HT-29 (cell line): ENCODE results near the gene SLC6A13. TPM values are rescaled to one million over a fixed set of nuclear protein-coding genes. Genes with fewer than 3 reads are reported as not detected.
"Not testable (repeated sequence)": the region's sequence is repeated elsewhere in the genome, so short reads cannot be mapped to it uniquely, and the experiment has no call there.

Experiments
- DNase-seq: peaks from one replicate; pipeline ENCODE4 v3.0.0-alpha.2; 2015; ENCODE audit warnings: low spot score
- total RNA-seq: library from RNA; depleted of rRNA; stranded (reverse); fragments of >200 nt; shearing (Covaris generic); gene quantifications from 2 replicates; pipeline ENCODE4 v1.2.3, GENCODE V29; 2014; rRNA removed

SLC6A13 gene
- 1.4 TPM in 1 of 2 replicates, not detected in the other for total RNA-seq

DNA sequence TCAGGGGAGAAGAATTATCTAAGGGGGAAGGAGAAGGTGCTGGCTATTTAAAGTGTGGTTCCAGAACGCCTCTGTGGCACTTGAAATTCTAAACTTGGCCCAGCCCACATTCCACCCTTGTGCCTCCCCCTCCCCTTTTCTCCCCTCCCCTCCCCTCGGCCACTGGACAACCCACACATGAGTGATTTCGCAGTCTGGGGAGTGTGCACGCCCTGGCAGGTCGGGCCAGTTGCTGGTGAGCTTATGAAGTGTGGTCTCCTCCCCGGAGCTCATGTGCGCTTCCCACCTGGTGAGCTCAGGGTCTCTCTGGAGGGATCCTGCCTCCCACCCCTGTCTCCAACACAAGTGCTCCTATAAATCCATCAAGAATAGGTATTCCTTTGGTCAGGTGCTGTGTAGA lies at the start of gene SLC6A13:
Gene SLC6A13, minus strand, starts transcription at position 20 of the 400 bp plus-strand sequence. CDS start 2,784 bp downstream, outside the sequence.
- DNase-seq = no peak

DNA sequence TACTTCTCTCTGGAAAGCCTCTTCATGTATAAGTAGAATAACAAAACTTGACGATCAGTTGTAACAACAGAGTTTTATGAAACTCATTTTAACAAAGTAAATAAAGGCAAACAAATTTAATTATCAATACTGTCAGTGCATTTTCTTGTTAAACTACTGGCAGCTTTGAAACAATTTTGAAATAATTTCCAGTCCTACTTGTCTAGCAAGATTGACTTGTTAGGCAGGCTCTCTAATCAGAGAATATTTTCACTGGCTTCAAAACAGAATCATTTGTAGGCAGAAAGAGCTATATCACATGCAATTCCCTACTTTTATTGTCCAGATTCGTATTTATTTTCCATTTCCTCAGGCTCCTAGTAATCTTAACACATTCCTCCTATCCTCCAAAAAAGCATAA lies 45.9 kb upstream of the SLC6A13 start:
- DNase-seq = no peak

DNA sequence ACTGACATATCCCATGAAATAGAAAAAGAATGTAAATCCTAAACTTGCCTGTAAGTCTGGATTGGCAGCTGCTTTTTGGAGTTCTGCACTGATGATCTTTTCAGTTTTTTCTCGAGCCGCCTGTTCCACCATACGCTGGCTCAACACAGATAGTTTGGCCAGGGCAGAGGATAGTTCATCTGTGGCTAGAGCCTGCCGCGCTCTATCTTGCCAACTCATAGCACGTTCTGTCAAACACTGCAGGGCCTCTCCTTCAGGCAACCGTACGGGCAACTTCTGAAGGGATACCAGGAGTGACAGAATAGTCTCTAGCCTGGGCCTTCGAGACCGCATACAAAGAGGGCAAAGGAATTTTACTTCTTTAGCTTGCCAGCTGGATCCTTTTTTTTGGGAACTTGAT lies 44.8 kb upstream of the SLC6A13 start:
- no peak for DNase-seq

DNA sequence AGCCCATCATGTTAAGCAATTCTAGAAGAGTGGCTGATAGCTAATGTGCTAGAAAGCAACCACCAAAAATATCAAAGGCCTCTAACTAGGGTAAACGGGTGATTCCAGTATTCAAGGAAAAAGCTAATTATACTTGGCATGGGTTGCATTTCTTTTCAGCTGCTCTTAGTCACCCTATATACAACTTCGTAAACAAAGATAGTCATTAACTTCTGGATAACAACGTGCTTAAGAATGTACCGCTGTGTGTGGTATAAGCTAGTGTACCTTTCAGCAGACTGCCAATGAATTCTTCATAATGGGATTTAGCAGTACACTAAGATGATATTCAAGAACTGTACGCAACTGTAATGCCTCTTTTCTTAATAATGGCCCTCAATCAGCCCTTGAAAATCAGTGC lies 42.2 kb upstream of the SLC6A13 start:
- DNase-seq = no peak

DNA sequence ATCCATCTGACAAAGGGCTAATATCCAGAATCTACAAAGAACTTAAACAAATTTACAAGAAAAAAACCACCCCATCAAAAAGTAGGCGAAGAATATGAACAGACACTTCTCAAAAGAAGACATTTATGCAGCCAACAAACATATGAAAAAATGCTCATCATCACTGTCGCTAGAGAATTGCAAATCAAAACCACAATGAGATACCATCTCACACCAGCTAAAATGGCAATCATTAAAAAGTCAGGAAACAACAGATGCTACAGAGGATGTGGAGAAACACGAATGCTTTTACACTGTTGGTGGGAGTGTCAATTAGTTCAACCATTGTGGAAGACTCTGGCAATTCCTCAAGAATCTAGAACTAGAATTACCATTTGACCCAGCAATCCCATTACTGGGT lies 40.1 kb upstream of the SLC6A13 start:
- DNase-seq = not testable (repeated sequence)

DNA sequence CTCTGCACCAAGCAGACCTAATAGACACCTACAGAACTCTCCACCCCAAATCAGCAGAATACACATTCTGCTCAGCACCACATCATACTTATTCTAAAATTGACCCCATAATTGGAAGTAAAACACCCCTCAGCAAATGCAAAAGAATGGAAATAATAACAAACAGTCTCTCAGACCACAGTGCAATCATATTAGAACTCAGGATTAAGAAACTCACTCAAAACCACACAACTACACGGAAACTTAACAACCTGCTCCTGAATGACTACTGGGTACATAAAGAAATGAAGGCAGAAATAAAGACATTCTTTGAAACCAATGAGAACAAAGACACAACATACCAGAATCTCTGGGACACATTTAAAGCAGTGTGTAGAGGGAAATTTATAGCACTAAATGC lies 37.5 kb upstream of the SLC6A13 start:
- not testable (repeated sequence) for DNase-seq

DNA sequence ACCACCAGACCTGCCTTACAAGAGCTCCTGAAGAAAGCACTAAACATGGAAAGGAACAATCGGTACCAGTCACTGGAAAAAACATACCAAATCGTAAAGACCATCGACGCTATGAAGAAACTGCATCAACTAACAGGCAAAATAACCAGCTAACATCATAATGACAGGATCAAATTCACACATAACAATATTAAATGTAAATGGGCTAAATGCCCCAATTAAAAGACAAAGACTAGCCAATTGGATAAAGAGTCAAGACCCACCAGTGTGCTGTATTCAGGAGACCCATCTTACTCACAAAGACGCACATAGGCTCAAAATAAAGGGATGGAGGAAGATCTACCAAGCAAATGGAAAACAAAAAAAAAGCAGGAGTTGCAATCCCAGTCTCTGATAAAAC lies 36.9 kb upstream of the SLC6A13 start:
- DNase-seq = not testable (repeated sequence)

DNA sequence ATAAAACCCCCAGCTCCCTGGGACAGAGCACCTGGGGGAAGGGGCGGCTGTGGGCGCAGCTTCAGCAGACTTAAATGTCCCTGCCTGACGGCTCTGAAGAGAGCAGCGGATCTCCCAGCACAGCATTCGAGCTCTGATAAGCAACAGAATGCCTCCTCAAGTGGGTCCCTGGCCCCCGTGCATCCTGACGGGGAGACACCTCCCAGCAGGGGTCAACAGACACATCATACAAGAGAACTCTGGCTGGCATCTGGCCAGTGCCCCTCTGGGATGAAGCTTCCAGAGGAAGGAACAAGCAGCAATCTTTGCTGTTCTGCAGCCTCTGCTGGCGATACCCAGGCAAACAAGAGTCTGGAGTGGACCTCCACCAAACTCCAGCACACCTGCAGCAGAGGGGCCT lies 35.4 kb upstream of the SLC6A13 start:
- not testable (repeated sequence) for DNase-seq

DNA sequence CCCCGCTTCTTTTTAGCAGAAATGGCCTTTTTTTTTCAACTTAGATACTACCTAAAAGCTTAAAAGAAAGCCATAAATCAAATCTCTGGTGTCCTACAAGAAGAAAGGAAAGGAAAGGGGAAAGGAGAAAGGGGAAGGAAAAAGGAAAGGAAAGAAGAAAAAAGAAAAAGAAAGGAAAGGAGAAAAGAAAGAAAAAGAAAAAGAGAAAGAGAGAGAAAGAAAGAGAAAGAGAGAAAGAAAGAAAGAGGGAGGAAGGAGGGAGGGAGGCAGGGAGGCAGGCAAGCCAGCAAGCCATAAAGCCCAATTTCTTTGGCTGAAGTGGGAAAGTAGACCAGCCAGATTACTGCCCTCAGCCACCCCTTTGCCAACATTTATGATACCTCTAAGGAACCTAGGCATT lies 32.5 kb upstream of the SLC6A13 start:
- DNase-seq = no peak

DNA sequence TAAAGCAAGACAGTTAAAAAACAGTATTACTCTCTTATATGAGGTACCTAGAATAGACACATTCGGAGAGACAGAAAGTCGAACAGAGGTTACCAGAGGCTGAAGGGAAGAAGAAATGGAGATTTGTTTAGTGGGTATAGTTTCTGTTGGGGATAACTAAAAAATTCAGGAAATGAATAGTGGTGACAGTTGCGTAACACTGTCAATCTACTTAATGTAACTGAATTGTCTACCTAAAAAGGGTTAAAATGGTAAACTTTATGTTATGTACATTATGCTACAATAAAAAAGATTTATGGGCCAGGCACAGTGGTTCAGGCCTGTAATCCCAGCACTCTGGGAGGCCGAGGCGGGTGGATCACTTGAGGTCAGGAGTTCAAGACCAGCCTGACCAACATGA lies 30.6 kb upstream of the SLC6A13 start:
- DNase-seq = no peak

DNA sequence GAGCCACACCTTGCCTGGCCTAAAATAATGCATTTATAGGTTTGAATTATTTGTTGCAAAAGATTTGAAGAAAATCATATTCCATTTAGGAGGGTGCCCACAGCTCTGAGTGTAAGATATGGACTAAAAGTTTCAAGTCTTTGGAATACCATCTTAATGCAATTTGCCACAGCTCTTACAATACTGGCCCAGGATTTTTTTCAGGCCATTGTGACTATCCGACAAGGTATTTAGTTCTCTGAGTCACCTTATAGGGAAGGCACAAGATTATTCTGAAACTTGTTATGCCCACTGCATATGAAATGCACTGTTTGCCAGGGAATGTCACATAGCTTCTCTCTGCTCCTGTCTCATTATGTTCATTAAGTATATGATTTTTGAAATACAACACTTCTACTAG lies 29.6 kb upstream of the SLC6A13 start:
- no peak for DNase-seq

DNA sequence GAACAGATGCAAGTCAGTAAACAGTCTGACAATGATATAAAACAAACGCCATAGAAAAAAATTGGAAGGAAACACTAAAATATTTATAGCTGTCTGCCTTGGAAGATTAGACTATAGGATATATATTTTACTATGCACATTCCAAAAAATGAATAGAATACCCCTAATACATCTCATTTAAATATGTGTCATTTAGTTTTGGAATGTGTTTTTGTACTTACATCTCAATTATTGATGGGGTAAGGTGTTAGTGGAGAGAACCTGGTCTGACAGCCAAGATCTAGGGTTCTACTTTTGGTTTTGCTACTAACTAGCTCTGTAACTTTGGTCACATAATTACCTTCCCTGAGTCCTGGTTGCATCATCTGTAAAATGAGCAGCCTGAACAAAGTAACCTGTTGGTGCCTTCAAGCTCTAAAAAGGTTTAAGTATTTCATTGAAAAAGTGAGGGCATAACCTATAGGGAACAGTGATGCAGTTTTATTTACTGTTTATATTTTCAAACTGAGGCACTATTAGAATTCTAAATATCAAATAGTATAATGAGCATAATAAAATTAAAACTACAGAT lies 28.6 kb upstream of the SLC6A13 start:
- DNase-seq = no peak

DNA sequence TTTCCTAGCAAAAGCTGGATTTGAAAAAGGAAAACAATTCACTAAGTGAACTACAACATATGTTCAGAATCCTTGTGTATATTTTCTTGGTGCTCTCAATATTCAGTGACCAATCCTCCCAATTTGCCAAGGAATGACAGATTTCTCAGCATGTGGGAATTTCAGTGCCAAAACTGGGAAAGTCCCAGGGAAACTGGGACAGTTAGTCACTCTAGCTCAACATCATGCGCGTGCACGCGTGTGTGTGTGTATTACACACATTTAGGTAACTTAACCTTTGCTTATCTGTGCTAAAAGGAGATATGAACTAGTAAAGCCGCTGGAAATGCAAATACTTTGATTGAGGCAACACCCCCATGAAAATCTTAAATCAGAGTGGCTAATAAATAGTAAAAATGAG lies 26.1 kb upstream of the SLC6A13 start:
- DNase-seq = no peak

DNA sequence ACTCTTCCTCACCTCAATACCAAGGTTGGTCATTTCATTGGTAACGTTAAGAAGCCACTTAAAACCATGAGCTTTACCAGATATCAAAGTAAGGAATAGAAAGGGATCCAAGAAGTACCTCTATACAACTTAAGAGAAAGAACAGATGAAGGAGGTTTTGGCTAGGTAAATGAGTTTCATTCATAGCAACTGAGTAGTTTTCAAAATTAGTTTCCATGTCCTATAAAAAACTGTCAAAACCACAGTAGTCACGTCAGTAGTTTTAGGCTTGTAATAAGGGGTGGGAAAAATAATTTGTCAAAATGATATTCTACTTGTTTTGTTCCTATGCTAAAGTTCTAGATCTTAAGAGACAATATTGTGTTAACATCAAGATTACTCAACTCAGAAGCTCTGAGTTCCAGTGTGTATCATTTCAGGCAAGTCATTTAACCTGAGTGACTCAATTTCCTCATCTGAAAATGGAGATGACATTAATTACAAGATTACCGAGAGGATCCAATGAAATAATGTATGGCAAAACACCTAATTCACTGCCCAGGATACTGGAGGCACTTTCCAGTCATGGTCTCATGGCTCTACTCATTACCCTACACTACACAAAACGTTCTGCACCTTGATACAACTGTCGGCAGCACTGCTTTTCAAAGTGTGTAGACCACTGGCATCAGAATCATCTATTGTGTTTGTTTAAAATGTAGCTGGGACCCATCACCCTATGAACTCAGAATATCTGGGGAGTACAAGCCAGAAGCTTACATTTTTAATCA lies 24.1 kb upstream of the SLC6A13 start:
- no peak for DNase-seq

DNA sequence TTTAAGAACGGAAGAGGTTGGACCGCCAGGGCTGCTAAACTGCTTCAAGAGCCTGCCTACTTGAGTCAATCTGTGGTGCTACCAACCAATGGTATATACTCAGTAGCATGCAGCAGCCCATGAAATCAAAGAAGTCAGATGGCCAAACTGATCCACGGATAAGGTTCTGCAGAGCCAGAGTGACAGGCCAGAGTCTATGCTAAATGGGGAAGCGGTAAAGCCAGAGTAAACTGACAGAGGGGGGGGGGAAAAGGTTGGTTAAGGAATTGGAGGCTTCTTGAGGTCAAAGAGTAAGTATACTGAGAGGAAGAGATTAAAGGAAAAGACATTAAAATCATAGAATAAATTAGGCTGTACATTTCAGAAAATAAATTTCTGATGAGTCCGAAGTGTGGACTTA lies 15.4 kb upstream of the SLC6A13 start:
- no peak for DNase-seq

DNA sequence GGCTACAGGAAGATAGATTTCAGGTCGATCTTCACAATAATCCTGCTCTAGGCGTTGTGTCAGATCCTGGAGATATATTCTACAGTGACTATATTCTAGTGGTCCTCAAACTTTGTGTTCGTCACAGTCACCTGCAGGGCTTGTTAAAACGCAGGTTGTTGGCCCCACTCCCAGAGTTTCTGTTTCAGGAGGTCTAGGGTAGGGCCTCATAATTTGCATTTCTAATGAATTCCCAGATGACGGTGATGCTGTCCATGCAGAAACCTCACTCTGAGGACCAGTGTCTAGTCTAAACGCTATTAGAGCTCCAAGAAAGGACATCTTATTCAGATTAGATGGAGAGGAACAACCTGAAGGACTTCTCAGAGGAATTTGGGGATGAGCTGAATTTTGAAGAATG lies 13.2 kb upstream of the SLC6A13 start:
- no peak for DNase-seq

DNA sequence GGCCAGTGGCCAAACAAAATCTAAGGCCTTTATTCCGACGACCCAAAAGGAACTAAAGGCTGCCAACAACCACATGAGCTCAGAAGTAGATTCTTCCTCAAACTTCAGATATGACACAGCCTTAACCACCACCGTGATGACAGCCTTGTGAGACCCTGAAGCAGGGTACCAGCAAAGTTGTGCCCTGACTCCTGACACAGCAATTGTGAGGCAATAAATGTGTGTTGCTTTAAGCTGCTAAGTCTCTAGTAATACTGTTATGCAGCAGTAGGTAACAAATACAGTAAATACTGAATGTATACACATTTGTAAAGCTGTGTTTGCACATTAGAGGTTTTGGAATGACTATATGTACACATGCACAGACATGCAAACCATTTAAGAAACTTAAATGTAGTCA lies 10.7 kb upstream of the SLC6A13 start:
- DNase-seq = no peak

DNA sequence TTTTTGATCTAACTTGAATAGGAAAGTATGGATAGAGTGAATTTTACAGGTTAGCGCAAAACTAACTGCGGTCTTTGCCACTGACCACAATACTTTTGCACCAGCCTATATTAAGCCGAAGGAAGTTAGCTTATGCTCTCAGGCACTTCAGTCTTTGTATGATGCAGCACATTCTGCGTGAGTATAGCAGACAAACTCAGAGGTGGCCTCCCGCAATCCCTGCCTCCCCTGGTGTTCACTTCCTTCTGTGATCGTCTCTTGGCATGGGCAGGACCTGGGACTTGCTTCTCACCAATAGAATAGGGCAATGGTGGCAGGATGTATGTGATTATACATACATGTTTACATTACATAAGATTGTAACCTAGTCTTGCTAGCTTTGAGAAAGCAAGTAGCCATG lies 10.3 kb upstream of the SLC6A13 start:
- no peak for DNase-seq

DNA sequence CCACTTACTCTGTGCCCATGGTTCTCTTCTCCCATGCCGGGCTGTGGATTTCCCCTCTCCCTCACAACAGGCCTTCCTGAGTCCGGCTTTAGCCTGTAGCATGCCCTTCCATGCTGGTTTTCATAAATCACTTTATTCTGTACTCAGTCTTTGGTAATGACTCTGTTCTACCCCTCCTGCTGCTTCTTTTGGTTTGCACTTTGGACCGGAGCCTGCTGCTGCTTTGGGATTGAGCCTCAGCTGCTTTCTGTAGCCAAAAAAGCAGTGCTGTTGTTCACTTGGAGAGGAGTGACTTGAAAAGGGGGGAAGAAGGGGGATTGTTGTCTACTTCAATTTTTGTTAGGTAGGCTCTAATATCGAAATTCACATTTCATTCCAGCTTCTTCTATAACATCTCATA lies 8.5 kb upstream of the SLC6A13 start:
- no peak for DNase-seq

DNA sequence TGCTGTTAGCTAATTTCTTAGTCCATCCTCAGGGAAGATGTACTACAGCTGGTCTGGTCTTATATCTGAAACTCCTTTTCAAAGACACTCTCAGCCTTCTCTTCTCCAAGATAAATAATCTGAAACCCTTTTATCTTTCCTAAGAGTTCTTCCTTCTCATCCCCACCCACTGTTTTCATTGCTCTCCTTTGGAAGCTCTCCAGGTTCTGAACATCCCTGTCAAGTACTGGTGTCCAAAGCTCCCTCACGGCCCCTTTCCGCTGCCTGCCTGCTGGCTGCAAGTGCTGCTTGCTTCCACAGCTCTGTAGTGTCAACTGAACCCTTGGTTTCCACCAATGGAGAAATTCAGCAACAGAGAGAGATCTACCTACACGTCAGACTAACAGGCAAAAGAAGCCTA lies 6.6 kb upstream of the SLC6A13 start:
- DNase-seq = no peak

DNA sequence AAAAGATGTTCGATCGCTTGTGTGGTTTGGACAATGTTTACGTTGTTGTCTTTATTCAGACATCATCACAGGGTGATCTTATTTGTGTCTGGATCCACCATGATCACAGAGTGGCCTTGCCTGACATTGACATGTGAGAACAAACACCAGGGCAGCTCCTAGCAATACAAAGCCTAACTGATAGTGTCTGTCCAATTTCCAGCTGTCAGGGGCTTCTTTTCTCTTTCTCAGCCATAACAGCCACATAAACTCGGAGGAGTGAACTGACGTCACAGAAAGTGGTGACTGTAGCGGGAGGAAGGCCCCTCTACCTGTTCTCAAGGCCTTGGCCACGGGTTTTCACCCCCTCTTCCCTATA lies 5.8 kb upstream of the SLC6A13 start:
- DNase-seq = no peak

DNA sequence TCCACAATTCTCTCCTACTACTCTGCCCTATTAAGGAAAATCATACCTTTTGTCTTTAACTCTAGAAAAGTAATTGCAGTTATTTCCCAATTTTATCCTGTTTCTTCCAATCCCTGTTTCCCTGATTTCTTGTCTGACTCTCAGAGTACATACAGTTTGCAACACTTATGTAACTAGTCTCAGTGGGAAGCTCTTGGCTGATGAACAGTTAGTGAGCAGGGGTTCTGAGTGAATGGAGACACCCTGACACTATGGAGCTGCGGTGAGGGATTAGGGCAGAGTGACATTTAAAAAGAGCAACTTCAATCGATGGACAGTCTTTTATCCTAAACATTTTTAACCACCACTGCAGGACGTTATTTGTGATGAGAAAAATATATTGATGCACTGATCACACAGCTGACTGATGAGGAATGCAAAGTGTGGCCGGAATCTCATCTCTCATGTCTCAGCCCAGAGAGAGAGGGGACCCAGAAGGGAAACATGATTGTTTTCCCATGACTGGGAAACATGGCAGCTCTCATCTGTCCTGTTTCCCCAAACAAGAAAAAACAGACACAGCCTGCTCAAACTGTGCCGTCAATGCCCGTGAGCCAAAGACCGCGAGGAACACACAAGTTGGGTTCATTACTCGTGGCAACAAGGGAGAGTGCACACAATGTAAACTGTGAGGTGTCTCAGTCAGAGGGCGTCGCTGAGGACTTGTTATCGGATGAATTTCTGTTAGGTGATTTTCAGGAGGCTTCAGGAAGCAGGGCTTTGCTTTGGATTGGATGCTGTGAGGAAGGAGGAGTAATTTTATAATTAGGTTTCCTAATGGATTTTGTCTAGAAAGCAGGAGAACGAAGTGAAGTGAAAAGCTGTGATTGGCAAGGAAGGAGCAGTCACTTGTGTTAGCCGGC lies 5.2 kb upstream of the SLC6A13 start:
- DNase-seq = no peak

DNA sequence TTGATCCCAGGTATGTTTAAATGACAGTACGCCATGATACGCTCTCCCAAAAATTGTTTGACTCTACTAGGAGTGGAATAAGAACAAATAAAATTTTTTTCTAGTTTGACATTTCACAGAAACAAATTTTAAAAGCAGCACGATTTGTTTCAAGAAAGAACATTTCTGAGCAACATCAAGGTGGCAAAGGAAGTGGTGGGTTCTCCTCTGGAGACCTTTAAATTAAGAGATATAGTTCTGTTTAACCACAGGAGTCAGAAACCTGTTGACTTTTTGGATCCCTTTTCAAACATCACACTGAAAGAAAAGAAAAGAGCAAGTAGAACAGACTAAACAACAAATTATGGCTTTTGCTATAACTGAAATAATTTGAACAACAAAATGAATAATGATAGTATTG lies 2.5 kb upstream of the SLC6A13 start:
- DNase-seq = no peak
